Putamen (tissue), 1 donor: ENCODE results near the gene EEFSEC.

ENCODE experiments used
- DNase-seq: peaks from one replicate; pipeline ENCODE4 v3.0.0-alpha.2; 2016; ENCODE audit warnings: low spot score

The EEFSEC gene

GRCh38 chr3:128285967-128286321, 132.7 kb downstream of the EEFSEC start:
- no peak for DNase-seq

- DNase-seq, result no peak
Observed at GRCh38 chr3:128286691-128287090, 133.4 kb downstream of the EEFSEC start.

GRCh38 chr3:128287216-128287615, 133.9 kb downstream of the EEFSEC start:
- no peak for DNase-seq

- DNase-seq, result no peak
Observed at GRCh38 chr3:128289534-128289933, 136.3 kb downstream of the EEFSEC start.

- no peak for DNase-seq
Observed at GRCh38 chr3:128290484-128290883, 137.2 kb downstream of the EEFSEC start.

- DNase-seq, result no peak
Observed at GRCh38 chr3:128293930-128294329, 140.6 kb downstream of the EEFSEC start.

- DNase-seq, result no peak
Observed at GRCh38 chr3:128294999-128295468, 141.8 kb downstream of the EEFSEC start.

GRCh38 chr3:128296469-128297251, 143.4 kb downstream of the EEFSEC start:
- DNase-seq, result no peak

- no peak for DNase-seq
Observed at GRCh38 chr3:128297401-128298138, 144.3 kb downstream of the EEFSEC start.

- no peak for DNase-seq
Observed at GRCh38 chr3:128301186-128302023, 148.1 kb downstream of the EEFSEC start.

GRCh38 chr3:128306481-128306880, 153.2 kb downstream of the EEFSEC start:
- no peak for DNase-seq

- no peak for DNase-seq
Observed at GRCh38 chr3:128307029-128307633, 153.8 kb downstream of the EEFSEC start.

GRCh38 chr3:128307781-128308469, 154.6 kb downstream of the EEFSEC start:
- no peak for DNase-seq

GRCh38 chr3:128309026-128309425, 155.7 kb downstream of the EEFSEC start:
- DNase-seq, result no peak

GRCh38 chr3:128310286-128311058, 157.2 kb downstream of the EEFSEC start:
- no peak for DNase-seq

- no peak for DNase-seq
Observed at GRCh38 chr3:128311441-128311844, 158.2 kb downstream of the EEFSEC start.

- no peak for DNase-seq
Observed at GRCh38 chr3:128312271-128312670, 159.0 kb downstream of the EEFSEC start.

GRCh38 chr3:128313071-128313725, 159.9 kb downstream of the EEFSEC start:
- DNase-seq, result no peak

GRCh38 chr3:128313935-128314334, 160.7 kb downstream of the EEFSEC start:
- no peak for DNase-seq

- DNase-seq, result no peak
Observed at GRCh38 chr3:128315313-128315712, 162.0 kb downstream of the EEFSEC start.
